Measurements from ENCODE around the gene CARD6.
A peak's percentile ranks its signal among the peaks of the same experiment; 100 is the strongest.
"Not testable (repeated sequence)": the region's sequence is repeated elsewhere in the genome, so short reads cannot be mapped to it uniquely, and the experiment has no call there.

CARD6 gene

DNA sequence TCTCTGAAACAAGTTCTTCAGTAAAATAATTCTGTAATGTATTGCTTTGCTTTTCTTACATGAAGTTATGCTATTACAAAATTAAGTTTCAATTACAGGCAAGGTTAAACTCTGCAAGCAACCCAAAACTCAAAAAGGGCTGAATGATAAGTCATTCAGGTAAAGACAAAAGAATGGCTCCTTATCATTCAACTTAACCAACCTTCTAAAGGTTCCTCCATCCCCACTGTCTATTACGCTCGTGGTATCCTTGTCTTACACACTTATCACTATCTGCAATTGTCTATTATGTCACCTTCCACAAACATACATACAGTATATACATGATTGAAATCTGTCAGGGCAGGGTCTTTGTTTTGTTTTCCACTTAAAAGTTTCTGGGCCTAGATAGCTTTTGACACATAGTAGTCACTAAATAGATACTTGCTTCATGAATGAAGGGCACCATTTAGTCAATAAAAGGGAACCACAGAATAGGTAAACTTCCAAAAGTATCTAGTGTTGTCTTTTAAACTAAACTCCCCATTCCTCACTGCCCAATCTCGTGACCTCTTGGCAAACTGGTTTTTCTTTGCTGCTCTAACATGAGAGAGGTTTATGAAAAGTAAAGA lies 13.0 kb upstream of the CARD6 start:
- DNase-seq, result no peak

DNA sequence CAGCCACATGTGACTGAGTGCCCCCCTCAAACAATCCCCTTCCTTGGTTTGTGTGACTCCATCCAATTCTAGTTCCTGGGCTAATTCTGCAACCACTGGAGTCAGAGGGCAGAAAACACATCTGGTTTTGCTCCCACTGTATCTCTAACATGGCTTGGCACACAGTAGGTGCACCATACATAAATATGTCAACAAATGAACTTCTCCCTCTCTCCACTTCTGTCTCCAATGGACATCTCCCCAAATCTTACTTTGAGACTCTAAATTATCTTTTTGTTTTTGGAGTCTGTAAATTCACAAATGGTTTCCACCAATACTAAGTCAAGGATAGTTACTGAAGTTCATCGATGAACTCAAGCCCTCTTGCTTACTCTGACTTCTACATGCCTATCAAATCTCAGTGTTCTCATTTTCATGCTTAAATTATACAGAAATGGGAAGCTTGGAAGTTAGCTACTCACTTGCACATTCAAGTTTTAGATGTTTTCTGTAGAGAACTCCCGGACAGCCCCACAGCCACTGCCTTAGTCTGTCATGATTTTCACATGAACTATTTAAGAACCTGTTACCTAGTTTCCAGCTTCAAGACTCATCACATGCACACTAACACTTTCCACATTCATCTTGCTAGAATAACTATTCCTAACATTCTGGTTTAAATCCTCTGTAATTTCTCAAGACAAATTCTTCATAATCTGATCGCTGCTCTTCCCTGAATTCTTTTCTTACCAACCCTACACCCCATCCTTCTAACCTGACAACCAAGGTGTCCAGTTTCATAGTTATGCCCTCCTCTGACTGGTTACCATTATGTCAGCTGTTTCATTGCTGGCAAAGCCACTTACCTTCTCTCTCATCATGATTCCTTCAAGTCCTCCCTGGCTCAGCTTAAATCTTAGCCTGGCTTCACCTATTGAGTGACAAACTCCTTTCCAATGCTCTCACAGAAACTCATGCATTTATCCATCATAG lies 12.2 kb upstream of the CARD6 start:
- DNase-seq, result no peak

DNA sequence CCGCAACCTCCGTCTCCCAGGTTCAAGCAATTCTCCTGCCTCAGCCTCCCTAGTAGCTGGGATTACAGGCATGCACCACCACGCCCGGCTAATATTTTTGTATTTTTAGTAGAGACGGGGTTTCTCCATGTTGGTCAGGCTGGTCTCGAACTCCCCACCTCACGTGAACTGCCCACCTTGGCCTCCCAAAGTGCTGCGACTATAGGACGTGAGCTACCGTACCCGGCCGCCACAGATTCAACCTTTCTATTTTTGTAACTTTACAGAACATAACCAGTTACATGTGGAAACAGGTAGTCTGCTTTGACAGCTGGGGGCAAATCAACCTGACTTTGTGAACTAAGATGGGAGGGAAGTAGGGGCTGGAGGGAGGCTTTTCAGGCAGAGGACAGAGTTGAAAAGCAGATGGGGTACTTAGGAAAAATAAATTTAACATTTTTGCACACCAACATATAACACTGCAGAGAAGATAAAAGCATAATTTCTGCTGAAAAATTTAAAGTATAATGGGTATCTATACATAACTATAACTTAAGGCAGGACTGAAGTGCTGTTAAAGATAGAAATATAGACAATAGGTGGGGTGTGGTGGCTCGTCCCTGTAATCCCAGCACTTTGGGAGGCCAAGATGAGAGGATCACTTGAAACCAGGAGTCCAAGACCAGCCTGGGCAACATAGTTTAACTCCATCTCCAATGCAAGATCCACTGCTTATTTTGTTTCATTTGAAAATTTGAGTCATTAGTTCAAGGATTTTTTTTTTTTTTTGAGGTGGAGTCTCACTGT lies 11.2 kb upstream of the CARD6 start:
- DNase-seq, result no peak

DNA sequence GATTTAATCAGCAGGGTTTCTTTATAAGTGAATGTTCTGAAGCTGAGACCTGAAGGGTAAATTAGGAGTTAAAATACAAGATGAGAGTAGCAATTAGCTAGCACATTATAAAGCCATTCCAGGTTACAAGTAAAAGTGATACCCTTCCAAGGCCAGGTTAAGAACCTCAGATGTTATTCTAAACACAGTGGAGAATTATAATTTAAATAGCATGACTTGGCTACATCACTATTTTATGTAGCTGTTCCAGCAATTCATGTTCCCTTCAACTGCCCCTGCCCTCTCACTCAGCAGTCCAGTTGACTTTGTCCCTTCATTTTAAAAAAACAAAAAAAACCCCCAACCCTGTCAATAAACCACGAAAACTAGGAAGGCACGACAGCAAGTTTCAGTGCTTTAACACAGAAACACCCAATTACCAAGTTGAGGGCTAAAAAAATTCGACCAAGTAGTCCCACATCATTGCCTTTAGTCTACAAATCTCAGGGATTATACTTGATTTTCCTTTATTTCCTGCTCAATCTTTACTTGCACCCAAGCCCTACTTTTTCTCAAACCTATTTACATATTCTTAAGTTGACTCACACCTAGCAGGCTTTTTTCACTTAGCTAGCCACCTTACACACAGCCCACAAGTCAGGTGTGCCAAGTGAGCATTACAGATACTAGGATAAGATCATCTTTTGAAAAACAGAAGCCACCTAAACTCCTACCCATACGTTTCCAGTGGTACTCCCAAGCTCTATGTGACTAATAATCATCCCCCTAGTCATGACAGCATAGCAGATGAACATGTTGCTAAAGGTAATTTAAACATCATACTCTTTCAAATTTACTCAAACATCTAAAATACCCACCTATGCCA lies 9.6 kb upstream of the CARD6 start:
- DNase-seq, result no peak

DNA sequence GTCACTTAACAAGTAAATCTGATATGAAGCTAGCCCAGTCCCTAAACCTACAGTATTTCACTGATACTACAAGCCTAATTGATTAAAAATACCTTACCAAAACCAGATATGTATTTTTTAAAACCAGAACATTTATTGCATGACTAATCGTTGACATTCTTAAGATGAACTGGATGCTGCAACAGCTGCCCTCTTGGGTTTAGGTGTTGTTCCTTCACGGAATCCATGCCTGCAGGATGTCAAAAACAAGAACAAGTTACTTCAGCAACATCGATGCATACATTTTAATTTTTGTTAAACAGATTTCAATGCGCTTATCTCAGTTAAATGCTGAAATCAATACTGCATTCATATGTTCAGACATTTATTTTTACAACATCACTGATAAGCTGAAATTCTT lies 8.8 kb upstream of the CARD6 start:
- no peak for DNase-seq

DNA sequence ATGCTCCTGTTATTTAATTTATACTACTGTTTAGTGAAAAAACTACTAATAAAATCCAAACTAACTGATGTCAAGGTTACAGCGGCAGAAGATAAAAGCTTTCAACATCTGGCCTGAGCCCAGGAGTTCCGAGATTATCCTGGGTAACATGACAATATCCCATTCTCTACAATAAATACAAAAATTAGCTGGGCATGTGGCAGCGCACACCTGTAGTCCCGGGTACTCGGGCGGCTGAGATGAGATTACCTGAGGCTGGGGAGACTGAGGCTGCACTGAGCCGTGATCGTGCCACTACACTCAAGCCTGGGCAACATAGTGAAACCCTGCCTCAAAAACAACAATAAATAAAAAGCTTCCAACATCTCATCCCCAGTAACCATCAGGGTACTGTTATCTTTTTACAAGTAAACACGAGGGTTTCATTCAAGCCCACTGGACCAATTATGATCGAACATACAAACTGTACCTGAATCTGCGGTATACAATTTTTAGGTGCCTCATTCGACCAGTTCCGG lies 7.4 kb upstream of the CARD6 start:
- no peak for DNase-seq

DNA sequence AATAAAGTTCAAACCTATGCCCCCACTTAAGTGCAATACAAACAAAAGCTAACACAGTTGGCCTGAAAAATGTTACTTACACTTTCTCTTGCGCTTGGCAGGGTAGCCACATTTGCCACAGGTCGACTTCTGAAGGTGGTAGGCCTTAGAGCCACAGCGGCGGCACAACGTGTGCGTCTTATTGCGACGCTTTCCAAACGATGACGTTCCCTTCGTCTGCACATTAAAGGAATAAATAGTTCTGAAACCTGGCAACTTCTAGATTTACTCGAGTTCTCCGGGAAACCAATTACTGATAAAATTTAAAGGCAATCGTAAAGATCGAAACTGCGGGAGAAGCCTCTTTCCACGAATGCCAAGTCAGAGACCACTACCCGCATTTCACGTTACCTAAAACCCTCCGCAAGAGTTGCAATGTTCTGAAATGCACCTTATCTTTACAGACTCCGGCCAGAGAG lies 6.7 kb upstream of the CARD6 start:
- peak; percentile 37 to 42 for DNase-seq

DNA sequence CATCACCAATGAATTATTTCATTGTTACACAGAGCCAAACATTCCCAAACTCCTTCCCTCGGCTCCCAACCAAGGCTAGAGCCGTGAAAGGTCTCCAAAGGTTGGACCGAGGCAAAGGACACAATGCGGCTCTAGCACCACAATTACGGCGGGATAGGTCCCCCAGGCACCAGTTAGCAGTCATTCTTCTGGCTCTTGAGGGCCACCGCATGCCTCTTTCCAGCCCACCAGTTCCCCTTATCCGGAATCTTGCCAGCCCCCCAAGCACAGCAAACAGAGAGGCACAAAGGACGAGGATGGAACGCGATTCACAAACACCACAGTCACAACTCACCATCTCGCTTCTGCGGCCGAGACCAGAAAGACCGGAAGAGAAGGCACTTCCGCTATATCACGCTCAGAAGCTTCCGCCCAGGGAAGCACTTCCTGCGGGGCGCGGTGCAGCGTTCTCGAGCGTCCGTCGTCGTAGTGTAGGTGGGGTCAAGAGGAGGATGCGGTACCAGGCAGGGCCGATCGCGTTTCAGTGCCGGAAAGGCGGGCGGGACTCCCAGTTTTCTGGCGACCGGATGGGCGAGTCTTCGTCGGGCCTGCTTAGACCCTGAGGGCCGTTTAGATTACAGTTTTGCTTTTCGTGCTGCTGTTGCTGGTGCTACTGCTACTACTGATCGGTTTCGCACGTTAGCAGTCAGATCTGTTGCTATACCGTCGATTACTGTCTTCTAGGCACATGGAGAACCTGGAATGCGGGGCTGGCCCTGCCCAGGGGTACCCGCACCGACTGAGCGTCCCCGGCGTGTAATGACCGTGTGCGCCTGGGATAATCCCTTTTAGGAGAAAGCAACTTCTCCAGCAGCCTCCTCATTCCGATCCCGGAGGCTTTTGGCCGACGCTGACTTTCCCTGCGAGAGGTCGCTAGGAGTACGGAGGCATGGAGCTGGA lies 6.0 kb upstream of the CARD6 start, which contains the start of gene RPL37:
Gene RPL37 (minus strand): TSS at position 374 of the 939 bp plus-strand sequence. CDS start 37 bp downstream, at position 337.
- DNase-seq, result peak; percentile 97 to 98

DNA sequence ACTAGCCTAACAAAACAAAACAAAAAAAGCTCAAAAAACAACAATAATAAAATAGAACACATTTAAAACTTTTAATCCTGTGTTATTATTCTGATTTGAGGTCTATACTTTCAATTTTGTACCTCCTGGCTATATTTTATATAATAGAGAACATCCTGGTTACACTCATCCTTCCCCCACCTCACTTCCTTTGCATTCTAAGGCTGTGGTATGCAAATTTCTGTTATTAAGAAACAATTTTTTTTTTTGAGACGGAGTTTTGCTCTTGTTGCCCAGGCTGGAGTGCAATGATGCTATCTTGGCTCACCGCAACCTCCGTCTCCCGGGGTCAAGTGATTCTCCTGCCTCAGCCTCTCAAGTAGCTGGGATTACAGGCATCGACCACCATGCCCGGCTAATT lies 3.1 kb upstream of the CARD6 start:
- no peak for DNase-seq

DNA sequence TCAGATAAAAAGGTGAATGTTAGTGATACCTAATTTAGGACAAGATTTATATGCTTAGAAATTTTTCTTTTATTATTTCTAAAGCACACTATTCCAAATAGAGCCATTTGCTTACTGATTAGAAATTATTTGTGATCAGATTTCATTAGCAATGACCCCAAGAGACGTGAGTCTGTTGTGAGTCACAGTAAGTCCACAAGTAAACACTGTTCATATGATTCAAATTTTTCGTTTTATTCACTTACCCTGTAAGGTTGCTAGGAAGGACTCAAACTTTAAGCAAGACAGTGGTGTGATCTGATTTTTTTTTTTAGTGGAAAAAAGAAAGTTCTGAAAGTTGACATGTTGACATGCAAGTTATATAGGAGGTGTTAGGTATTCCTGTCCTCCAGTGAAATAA lies 1.2 kb downstream of the CARD6 start:
- no peak for DNase-seq

DNA sequence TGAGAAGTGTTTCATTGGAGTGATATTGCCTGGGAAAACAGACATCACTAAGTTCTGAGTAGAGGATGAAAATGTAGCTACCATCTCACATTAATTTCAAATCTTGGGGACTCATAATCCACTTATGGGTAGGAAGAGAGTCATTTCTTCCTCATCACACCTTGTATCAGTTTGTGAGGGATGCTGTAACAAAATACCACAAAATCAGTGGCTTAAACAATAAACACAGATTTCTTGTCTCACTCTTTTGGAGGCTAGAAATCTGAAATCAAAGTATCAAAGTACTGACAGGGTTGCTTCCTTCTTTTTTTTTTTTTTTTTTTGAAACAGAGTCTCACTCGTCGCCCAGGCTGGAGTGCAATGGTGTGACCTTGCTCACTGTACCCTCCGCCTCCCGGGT lies 3.4 kb downstream of the CARD6 start:
- no peak for DNase-seq

DNA sequence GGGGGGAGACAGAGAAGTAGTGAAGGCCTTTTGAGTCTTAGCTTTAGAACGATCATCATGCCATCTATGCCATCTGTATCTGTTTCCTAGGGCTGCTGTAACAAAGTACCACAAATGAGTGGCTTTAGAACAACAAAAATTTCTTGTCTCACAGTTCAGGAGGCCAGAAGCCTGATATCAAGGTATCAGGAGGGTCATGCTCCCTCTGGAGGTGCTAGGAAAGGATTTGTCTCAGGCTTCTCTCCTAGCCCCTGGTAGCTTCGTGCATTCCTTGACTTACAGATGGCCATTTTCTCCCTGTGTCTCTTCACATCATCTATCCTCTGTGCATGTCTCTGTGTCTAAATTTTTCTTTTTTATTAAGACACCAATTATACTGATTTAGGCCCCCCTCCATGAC lies 5.2 kb downstream of the CARD6 start:
- DNase-seq, result no peak

DNA sequence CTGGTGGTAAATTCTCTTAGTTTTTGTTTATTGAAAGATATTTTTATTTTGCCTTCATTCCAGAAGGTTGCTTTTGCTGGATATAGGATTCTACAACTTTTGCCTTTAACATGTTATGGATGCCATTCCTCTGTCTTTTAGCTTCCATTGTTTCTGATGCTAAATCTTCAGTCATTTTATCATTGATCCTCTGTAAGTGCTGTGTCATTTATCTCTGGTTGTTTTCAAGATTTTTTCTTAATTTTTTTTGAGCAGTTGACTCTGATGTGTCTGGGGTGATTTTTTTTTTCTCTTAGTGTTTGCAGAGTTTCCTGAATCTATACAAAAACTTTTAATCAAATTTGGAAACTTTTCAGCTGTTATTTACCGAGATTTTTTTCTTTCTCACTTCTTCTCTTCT lies 6.4 kb downstream of the CARD6 start:
- no peak for DNase-seq

DNA sequence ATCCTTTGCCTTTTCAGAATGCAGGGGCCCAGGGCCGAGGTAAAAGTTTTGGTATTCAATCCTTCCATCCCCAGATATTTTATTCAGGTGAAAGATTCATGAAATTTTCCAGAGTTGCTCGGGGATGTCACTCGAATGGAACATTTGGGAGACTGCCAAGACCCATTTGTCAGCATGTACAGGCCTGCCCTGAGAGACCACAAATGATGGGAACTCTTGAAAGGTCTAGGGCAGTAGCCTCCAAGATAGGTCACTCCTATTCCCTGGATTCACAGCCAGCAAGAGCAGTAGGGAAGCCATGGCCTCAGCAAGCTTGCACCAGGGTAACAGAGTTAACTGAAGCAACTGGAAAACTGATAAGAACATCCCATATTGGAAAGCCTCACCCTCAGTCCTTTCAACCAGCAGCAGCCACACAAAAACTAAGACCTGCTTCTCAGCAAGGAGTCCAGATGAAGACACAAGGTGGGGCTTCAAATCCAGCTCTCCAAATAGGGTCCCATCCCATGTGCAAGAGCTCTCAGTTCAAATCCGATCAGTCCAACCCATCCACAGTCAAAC lies 12.5 kb downstream of the CARD6 start:
- DNase-seq, result no peak

DNA sequence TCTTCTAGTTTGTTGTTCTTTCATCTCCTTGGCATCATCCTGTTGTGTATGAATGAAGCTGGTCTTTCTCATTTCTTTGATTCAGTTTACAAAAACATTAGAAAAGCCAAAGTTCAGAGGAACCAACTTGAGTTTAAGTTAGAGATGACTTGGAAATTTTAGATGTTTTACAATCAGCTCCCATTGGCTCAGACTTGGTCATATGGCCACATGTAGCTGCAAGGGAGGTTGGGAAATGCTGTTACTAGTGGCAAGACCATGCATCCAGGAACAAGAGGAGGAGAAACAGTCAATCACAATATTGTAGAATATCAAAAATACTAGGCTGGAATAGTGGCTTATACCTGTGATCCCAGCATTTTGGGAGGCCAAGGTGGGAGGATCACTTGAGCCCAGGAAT lies 19.5 kb downstream of the CARD6 start:
- no peak for DNase-seq

DNA sequence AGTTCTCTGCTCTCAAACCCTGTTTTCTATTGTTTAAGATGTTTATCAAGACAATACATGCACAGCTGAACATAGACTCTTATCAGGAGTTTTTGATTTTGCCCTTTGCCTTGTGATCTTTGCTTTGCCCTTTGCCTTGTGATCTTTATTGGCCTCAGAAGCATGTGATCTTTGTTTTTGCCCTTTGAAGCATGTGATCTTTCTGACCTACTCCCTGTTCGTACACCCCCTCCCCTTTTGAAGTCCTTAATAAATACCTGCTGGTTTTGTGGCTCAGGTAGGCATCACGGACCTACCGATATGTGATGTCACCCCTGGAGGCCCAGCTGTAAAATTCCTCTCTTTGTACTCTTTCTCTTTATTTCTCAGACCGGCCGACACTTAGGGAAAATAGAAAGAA lies 23.8 kb downstream of the CARD6 start:
- DNase-seq, result not testable (repeated sequence)

DNA sequence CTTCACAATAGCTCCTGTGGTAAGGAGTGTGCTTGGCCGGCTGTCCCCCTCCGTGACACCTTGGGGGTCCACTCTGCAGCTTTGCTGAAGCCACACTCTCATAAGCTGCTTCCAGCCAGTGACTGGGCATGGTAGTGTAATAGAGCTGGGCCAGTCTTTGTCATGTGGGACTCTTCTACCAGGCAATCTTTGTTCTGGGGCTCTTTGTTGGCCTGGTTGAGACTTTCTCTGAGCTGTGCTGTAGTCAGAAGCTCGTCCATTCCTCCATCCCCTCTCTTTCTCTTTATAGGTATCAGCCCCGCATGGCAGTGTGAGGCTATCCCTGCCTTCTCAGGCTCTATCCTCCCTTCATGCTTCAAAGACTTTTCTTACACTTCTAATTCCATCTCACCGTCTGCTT lies 25.7 kb downstream of the CARD6 start:
- no peak for DNase-seq

DNA sequence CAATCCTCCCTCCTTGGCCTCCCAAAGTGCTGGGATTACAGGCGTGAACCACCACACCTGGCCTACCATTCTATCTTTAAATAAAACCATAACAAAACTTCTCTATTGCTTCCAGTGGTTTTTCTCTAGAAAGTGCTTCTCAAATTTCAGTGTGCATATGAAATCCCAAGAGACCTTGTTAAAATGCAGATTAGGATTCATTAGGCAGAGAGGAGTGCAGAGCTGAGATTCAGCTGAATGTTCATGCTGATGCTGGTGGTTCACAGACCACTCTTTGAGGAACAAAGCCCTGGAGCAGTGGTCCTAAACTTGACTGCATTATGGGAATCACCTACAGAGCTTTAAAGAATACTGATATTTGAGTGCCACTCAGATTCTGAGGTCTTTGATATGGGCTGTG lies 28.2 kb downstream of the CARD6 start:
- no peak for DNase-seq

DNA sequence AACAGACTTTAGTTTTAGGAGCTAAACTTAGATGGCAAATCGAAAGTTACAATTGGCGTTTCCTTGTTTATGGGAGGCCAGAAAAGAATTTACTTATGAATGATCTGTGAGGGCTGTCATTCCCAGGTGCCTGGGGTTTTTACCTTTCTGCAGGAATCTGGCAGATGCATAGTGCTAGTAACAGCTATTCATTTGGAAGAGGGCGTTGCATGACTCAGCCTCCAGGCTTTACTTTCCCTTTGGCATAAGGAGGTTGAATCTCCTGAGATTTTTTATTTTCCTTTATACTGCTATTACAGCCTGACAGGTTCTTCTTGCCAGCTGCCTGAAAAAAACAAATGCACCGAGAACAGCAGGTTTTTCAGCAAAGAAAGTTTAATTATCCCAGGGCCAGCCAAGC lies 30.0 kb downstream of the CARD6 start:
- DNase-seq, result no peak

DNA sequence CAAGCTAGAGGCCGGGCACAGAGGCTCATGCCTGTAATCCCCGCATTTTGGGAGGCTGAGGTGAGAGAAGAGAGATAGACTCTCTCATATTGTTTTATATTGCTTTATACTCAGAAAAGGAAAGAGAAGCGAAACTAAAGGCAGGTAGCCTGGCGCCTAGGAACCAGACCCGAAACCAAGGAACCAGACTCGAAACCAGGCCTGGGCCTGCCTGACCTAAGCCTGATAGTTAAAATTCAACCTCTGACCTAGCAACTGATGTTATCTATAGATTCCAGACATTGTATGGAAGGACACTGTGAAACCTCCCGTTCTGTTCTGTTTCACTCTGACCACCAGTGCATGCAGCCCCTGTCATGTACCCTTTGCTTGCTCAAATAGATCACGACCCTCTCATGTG lies 31.1 kb downstream of the CARD6 start:
- DNase-seq, result not testable (repeated sequence)

Data from inflammatory macrophage (primary cell).